WTC11 (cell line): Measurements from ENCODE around the gene CHIA. TPM values are rescaled to one million over a fixed set of nuclear protein-coding genes. Genes with fewer than 3 reads are reported as not detected.

Experiments used
- ELF4 ChIP-seq: sonication (generic); formaldehyde crosslinking; IDR thresholded peaks from 2 replicates; pipeline ENCODE4 v1.8.1; 2022; ENCODE audit warnings: low read depth, mild to moderate bottlenecking, moderate library complexity, missing genetic modification reagents
- FOXK1 ChIP-seq: sonication (generic); formaldehyde crosslinking; IDR thresholded peaks from 2 replicates; pipeline ENCODE4 v1.8.0; 2022; ENCODE audit warnings: mild to moderate bottlenecking, moderate library complexity, missing genetic modification reagents
- GRHL2 ChIP-seq: fragments of 250-450 bp; sonication (Bioruptor Pico); IDR thresholded peaks from 2 replicates; pipeline ENCODE4 v1.8.0; 2022; ENCODE audit warnings: mild to moderate bottlenecking, moderate library complexity; ENCODE audit not compliant: insufficient replicate concordance, severe bottlenecking
- JUN ChIP-seq: sonication (generic); formaldehyde crosslinking; IDR thresholded peaks from 2 replicates; pipeline ENCODE4 v1.8.0; 2023; ENCODE audit warnings: mild to moderate bottlenecking, missing genetic modification reagents
- NR3C1 ChIP-seq: sonication (generic); formaldehyde crosslinking; conservative IDR thresholded peaks from 2 replicates; pipeline ENCODE4 v1.8.1; 2023; ENCODE audit warnings: low read depth, mild to moderate bottlenecking, missing genetic modification reagents
- PRRX2 ChIP-seq: fragments of 250-450 bp; sonication (Bioruptor Pico); IDR thresholded peaks from 2 replicates; pipeline ENCODE4 v1.8.0; 2021; ENCODE audit warnings: mild to moderate bottlenecking
- RELA ChIP-seq: sonication (generic); formaldehyde crosslinking; IDR thresholded peaks from 2 replicates; pipeline ENCODE4 v1.8.1; 2022; ENCODE audit warnings: missing genetic modification reagents, mild to moderate bottlenecking, borderline replicate concordance
- ZMAT4 ChIP-seq: fragments of 250-450 bp; sonication (Bioruptor Pico); IDR thresholded peaks from 2 replicates; pipeline ENCODE4 v1.9.0; 2021; ENCODE audit warnings: mild to moderate bottlenecking
- ZNF219 ChIP-seq: sonication (generic); formaldehyde crosslinking; IDR thresholded peaks from 2 replicates; pipeline ENCODE4 v1.8.0; 2023; ENCODE audit warnings: missing genetic modification reagents, mild to moderate bottlenecking, borderline replicate concordance
- ZNF317 ChIP-seq: sonication (generic); formaldehyde crosslinking; IDR thresholded peaks from 2 replicates; pipeline ENCODE4 v1.8.1; 2023; ENCODE audit warnings: low read depth, mild to moderate bottlenecking, moderate library complexity, missing genetic modification reagents, borderline replicate concordance
- ZNF423 ChIP-seq: fragments of 250-450 bp; sonication (Bioruptor Pico); IDR thresholded peaks from 2 replicates; pipeline ENCODE4 v2.1.2; 2022; ENCODE audit warnings: mild to moderate bottlenecking, moderate library complexity
- total RNA-seq: library from RNA; stranded (reverse); gene quantifications from 3 replicates; pipeline ENCODE4 v1.2.3, GENCODE V29; 2021
- TF ChIP-seq, protein P1 (sequence below): fragments of 250-450 bp; sonication (Bioruptor Pico); IDR thresholded peaks from 2 replicates; pipeline ENCODE4 v1.9.0; 2021; ENCODE audit warnings: mild to moderate bottlenecking
- TF ChIP-seq, protein P2 (sequence below): sonication (generic); formaldehyde crosslinking; IDR thresholded peaks from 2 replicates; pipeline ENCODE4 v1.8.0; 2023; ENCODE audit warnings: missing genetic modification reagents, mild to moderate bottlenecking, borderline replicate concordance
- TF ChIP-seq, protein P3 (sequence below): sonication (generic); formaldehyde crosslinking; IDR thresholded peaks from 2 replicates; pipeline ENCODE4 v1.8.1; 2022; ENCODE audit warnings: low read depth, missing genetic modification reagents, borderline replicate concordance
- TF ChIP-seq, protein P4 (sequence below): sonication (generic); formaldehyde crosslinking; IDR thresholded peaks from 2 replicates; pipeline ENCODE4 v1.8.1; 2023; ENCODE audit warnings: mild to moderate bottlenecking, missing genetic modification reagents, borderline replicate concordance
- TF ChIP-seq, protein P5 (sequence below): sonication (generic); formaldehyde crosslinking; IDR thresholded peaks from 2 replicates; pipeline ENCODE4 v1.8.0; 2022; ENCODE audit warnings: mild to moderate bottlenecking, missing genetic modification reagents

Gene CHIA
- total RNA-seq, 1 experiment from 2014 or later: not detected

- TF ChIP-seq ZMAT4 (CRISPR knock-in tag): no peak
- TF ChIP-seq, protein P1, sequence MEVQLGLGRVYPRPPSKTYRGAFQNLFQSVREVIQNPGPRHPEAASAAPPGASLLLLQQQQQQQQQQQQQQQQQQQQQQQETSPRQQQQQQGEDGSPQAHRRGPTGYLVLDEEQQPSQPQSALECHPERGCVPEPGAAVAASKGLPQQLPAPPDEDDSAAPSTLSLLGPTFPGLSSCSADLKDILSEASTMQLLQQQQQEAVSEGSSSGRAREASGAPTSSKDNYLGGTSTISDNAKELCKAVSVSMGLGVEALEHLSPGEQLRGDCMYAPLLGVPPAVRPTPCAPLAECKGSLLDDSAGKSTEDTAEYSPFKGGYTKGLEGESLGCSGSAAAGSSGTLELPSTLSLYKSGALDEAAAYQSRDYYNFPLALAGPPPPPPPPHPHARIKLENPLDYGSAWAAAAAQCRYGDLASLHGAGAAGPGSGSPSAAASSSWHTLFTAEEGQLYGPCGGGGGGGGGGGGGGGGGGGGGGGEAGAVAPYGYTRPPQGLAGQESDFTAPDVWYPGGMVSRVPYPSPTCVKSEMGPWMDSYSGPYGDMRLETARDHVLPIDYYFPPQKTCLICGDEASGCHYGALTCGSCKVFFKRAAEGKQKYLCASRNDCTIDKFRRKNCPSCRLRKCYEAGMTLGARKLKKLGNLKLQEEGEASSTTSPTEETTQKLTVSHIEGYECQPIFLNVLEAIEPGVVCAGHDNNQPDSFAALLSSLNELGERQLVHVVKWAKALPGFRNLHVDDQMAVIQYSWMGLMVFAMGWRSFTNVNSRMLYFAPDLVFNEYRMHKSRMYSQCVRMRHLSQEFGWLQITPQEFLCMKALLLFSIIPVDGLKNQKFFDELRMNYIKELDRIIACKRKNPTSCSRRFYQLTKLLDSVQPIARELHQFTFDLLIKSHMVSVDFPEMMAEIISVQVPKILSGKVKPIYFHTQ (CRISPR knock-in tag): no peak
- TF ChIP-seq ZNF423: no peak
- TF ChIP-seq JUN (CRISPR knock-in tag): no peak
- TF ChIP-seq ZNF317 (CRISPR knock-in tag): no peak
- TF ChIP-seq, protein P2, sequence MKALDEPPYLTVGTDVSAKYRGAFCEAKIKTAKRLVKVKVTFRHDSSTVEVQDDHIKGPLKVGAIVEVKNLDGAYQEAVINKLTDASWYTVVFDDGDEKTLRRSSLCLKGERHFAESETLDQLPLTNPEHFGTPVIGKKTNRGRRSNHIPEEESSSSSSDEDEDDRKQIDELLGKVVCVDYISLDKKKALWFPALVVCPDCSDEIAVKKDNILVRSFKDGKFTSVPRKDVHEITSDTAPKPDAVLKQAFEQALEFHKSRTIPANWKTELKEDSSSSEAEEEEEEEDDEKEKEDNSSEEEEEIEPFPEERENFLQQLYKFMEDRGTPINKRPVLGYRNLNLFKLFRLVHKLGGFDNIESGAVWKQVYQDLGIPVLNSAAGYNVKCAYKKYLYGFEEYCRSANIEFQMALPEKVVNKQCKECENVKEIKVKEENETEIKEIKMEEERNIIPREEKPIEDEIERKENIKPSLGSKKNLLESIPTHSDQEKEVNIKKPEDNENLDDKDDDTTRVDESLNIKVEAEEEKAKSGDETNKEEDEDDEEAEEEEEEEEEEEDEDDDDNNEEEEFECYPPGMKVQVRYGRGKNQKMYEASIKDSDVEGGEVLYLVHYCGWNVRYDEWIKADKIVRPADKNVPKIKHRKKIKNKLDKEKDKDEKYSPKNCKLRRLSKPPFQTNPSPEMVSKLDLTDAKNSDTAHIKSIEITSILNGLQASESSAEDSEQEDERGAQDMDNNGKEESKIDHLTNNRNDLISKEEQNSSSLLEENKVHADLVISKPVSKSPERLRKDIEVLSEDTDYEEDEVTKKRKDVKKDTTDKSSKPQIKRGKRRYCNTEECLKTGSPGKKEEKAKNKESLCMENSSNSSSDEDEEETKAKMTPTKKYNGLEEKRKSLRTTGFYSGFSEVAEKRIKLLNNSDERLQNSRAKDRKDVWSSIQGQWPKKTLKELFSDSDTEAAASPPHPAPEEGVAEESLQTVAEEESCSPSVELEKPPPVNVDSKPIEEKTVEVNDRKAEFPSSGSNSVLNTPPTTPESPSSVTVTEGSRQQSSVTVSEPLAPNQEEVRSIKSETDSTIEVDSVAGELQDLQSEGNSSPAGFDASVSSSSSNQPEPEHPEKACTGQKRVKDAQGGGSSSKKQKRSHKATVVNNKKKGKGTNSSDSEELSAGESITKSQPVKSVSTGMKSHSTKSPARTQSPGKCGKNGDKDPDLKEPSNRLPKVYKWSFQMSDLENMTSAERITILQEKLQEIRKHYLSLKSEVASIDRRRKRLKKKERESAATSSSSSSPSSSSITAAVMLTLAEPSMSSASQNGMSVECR (CRISPR knock-in tag): no peak
- TF ChIP-seq, protein P3, sequence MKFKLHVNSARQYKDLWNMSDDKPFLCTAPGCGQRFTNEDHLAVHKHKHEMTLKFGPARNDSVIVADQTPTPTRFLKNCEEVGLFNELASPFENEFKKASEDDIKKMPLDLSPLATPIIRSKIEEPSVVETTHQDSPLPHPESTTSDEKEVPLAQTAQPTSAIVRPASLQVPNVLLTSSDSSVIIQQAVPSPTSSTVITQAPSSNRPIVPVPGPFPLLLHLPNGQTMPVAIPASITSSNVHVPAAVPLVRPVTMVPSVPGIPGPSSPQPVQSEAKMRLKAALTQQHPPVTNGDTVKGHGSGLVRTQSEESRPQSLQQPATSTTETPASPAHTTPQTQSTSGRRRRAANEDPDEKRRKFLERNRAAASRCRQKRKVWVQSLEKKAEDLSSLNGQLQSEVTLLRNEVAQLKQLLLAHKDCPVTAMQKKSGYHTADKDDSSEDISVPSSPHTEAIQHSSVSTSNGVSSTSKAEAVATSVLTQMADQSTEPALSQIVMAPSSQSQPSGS: no peak
- no peak for TF ChIP-seq GRHL2 (CRISPR knock-in tag)
- TF ChIP-seq, protein P4, sequence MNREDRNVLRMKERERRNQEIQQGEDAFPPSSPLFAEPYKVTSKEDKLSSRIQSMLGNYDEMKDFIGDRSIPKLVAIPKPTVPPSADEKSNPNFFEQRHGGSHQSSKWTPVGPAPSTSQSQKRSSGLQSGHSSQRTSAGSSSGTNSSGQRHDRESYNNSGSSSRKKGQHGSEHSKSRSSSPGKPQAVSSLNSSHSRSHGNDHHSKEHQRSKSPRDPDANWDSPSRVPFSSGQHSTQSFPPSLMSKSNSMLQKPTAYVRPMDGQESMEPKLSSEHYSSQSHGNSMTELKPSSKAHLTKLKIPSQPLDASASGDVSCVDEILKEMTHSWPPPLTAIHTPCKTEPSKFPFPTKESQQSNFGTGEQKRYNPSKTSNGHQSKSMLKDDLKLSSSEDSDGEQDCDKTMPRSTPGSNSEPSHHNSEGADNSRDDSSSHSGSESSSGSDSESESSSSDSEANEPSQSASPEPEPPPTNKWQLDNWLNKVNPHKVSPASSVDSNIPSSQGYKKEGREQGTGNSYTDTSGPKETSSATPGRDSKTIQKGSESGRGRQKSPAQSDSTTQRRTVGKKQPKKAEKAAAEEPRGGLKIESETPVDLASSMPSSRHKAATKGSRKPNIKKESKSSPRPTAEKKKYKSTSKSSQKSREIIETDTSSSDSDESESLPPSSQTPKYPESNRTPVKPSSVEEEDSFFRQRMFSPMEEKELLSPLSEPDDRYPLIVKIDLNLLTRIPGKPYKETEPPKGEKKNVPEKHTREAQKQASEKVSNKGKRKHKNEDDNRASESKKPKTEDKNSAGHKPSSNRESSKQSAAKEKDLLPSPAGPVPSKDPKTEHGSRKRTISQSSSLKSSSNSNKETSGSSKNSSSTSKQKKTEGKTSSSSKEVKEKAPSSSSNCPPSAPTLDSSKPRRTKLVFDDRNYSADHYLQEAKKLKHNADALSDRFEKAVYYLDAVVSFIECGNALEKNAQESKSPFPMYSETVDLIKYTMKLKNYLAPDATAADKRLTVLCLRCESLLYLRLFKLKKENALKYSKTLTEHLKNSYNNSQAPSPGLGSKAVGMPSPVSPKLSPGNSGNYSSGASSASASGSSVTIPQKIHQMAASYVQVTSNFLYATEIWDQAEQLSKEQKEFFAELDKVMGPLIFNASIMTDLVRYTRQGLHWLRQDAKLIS (CRISPR knock-in tag): no peak
- TF ChIP-seq, protein P5, sequence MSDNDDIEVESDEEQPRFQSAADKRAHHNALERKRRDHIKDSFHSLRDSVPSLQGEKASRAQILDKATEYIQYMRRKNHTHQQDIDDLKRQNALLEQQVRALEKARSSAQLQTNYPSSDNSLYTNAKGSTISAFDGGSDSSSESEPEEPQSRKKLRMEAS (CRISPR knock-in tag): peak; percentile 63; the same call in 1 of the 2 replicates
- TF ChIP-seq PRRX2 (CRISPR knock-in tag): no peak
- TF ChIP-seq RELA (CRISPR knock-in tag): no peak
- no peak for TF ChIP-seq ZNF219 (CRISPR knock-in tag)
- TF ChIP-seq ELF4 (CRISPR knock-in tag): no peak
- no peak for TF ChIP-seq FOXK1 (CRISPR knock-in tag)
- TF ChIP-seq NR3C1 (CRISPR knock-in tag): no peak
Measured at GRCh38 chr1:111346089-111346885, 55.6 kb downstream of the CHIA start (continued).
